ENCODE data around the gene RUNX1.

RUNX1 gene

DNA sequence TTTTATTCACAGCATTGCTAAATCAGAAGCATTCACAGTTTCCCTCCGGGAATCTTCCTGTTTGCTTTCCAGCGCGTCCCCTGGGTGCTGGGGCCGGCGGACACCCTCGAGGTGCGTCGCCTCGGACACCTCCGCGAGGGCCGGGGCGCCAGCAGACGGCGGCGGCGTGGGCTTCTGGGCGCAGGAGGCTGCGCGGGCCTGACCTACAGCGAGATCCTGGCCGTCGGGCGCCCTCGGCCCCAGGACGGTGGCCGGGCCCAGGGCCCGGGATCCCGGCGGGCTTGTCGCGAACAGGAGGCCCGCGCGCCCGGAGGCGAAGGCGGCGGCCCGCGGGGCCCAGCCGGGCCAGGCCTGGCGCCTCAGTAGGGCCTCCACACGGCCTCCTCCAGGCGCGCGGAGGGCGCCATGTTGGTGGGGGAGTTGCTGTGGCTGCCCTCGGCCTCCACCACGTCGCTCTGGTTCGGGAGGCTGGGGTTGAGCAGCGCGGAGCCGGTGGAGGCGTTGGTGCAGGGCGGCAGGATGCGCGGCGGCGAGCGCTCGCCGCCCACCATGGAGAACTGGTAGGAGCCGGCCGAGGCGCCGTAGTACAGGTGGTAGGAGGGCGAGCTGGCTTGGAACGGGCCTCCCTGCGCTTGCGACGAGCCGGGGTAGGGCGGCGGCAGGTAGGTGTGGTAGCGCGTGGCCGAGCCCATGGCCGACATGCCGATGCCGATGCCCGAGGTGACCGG is 257.2 kb downstream of the RUNX1 start:
- DNase-seq (ENCODE audit: low read depth in 2 of 2) = no peak

DNA sequence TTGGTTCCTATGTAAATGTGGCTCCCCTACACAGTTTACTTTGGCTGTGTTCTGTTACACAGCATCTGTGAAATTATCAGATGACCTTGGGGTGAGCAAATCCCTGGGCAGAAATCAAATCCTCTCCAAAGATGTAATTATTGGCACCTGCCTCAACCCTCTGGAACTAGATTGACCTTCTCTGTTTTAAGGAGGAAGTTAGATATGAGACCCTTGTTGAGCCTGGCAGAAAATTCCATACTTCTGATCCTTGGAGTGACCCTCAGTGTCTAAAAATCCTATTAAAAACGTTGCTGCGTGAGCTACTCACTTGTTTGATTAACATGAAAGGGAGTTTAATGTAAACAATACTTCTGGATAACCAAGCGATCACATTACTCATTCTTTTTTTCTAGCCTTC is 258.3 kb downstream of the RUNX1 start:
- DNase-seq (ENCODE audit: low read depth in 2 of 2) = no peak

DNA sequence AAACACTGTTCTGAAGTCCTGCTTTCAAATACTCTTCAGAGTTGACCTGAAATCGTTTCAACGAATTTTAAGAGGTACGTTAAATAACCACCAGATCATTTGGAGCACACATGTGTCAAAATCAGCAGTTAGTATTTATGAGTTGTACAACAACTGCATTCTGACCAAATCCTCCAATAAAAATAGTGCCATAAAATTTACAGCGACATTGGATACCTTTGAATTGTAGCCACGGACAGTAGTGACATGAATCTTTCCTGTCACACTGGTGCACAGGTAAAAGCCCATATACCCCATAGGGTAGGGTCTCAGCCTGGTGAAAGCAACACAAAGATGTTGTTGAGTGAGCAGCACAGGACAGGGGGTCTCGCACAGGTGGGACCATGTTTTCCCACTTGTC is 258.8 kb downstream of the RUNX1 start:
- DNase-seq (ENCODE audit: low read depth in 2 of 2) = no peak

DNA sequence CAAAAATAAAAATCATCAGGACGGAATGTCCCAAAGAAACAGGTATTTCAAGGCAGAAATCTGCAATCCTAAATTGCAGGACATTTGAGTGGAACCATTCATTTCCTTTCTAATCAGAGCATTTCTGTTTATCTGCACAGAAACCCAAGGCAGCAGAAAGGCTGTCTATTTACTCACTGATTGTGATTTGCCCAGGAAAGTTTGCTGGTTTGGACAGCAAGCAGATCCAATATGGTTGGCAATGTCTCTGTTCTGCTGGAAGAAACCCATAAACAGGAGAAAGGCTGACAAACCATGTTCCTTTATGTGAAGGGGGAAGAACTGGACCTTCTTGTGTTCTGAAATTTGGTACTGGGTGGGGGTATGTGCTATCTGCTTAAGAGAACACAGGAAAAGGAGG is 260.2 kb downstream of the RUNX1 start:
- no peak for DNase-seq (ENCODE audit: low read depth in 2 of 2)

DNA sequence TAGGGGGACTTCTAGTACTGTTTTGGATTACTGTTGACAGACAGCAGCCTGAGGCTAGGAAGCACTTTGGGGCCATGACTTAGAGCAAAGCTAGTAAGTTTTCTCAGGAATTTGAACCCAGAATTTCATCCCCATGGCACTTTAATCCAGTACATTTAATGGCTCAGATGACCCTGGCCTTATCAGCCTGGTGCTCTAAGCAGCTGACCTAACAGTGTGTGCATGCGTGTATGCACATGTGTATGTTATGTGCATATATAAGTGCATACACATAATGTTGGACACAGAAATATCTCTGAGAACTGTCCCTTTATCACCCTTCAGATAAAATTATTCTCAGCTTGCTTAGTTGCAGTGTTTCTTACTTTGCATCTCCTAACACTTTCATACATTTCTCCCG is 265.3 kb downstream of the RUNX1 start:
- DNase-seq (ENCODE audit: low read depth in 2 of 2) = no peak

DNA sequence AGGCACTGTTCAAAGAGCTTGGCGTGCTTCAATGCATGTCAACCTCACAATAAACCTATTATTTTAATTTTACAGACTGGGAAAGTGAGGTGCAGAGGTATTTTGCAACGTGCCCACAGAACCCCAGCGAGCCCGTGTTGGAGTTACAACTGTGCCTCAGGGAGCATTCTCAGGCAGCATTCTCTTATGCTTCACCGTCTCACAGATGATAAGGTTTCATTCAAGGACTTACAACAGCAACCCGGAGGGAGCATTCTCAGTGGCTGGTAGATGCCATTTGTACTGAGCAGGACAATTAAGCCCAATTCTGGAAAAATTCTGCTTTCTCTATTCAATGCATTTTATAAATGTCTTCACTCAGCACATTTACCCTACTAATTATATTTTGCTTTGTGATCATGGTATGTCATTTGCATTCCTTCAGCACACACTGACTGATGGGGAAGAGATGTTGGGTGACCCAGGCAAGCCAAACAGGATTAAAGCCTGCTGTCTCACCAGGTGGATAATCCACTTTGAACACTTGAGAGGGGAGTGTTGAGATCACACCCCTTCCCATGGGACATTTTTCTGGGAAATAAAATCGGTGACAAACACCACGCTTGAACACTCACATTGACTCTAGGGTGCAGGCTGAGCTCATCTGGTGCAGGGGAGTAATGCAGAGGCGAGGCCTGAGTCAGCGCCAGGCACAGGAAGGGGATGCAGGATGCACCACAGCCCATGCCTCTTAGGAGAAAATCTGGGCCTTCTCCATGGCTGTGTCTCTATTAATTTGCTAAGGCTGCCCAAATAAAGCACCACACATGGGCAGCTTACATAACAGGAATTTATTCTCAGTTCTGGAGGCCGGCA is 266.4 kb downstream of the RUNX1 start:
- no peak for DNase-seq (ENCODE audit: low read depth in 2 of 2)

DNA sequence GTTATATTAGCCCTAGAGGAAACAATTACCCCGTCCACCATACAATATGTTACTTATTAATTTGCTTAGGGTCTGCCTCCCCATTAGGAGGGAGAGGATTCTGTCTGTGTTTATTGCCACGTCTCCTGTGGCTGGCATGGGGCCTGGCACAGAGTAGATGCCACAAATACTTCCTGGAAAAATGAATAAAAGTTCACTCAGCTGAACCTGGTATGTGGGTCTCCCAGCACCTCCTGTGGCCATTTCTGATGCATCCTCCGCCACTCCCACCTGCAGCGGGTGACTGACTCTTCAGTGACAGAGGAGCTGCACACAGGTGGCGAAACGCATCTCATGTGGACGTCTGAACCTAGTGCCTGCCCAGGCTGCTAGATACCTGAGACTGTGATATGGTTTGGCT is 267.6 kb downstream of the RUNX1 start:
- no peak for DNase-seq (ENCODE audit: low read depth in 2 of 2)

DNA sequence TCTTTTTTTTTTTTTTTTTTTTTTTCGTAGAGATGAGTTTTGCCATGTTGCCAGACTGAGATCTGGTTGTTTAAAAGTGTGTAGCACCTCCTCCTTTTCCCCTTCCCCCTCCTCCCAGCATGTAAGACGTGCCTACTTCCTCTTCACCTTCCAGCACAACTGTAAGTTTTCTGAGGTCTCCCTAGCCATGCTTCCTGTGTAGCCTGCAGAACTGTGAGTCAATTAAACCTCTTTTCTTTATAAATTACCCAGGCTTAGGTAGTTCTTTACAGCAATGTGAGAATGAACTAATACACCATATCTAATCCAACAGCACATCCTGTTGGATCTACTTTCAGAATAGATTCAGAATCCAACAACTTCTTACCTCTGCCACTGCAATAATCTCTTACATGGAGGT is 269.2 kb downstream of the RUNX1 start:
- no peak for DNase-seq (ENCODE audit: low read depth in 2 of 2)

DNA sequence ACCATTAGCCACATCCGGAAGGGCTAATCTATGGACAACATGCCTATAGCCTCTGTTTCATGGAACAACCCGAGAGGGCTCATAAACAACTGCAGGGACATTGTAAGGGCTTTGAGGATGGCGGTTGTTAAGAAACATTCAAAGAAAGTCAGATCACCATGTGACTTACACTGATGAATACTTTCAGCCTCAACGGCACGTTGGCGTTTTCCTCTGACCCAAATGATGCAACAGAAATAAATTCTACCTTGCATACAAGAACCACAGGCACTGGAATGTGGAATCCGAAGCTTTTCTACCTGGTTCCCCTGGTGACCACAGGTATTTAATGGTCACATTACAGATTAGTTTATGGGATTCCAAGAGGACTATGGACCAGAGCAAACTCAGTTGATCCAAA is 273.3 kb downstream of the RUNX1 start:
- no peak for DNase-seq (ENCODE audit: low read depth in 2 of 2)

DNA sequence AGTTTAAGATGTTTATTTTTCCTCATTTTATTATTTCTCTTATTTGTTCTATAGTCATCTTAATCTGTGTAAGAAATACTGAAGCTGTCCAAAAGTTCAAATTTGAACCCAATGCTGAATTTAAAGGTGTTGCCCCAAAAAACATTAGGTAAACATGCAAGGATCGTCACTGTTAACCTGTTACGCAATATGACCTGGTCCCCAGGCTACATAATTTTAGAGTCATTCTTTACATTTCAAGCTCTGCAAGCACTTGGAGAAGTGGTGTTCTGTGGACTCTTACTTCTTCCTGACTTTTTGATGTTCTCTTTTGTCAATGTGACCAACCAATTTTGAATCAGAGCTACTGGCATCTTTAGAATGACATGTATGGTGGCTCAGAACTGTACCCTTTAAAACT is 274.4 kb downstream of the RUNX1 start:
- no peak for DNase-seq (ENCODE audit: low read depth in 2 of 2)

DNA sequence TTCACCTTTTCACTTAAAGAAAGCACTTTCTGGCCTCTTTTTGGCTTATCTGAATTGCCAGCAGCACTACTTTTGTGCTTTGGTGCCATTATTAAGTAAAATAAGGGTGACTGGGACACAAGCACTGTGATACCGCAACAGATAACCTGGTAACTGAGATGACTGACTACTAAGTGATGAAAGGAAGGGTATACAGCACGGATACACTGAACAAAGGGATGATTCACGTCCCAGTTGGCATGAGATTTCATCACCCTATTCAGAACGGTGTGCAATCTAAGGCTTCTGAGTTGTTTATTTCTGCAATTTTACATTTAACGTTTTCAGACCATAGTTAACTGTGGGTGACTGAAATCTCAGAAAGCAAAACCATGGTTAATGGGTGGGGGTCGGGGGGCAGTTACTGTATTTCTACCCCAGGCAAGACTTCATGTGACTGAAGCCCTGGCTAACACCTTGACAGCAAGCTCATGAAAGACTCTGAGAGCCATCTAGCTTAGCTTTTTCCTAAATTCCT is 277.5 kb downstream of the RUNX1 start:
- DNase-seq (ENCODE audit: low read depth in 2 of 2) = no peak

DNA sequence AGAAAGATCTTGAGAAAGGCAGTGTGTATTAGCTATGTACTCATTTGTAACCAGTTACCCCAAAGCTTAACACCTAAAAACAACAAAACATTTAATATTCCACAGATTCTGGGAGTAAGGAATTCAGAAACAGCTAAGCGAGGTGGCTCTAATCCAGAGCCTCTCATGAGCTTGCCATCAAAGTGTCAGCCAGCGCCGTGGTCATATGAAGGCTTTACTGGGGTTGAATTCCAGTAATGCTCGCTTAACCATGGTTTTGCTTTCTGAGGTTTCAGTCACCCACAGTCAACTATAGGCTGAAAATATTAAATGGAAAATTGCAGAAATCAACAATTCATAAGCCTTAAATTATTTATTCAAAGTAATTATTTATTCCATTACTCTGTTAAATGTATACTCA is 278.5 kb downstream of the RUNX1 start:
- no peak for DNase-seq (ENCODE audit: low read depth in 2 of 2)

DNA sequence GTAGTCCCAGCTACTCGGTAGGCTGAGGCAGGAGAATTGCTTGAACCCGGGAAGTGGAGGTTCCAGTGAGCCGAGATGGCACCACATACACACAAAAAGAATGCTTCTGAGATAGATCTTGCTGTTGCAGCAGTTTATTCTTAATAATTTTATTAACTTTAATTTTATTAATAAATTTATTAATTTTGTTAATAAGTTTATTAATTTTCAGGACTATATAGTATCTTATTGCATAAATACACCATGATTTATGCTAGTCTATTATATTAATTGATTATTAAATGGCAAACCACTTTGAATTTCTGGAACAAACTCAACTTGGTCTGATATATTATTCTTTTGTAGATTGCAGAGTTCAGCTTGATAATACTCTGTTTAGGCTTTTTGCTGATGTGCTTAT is 280.8 kb downstream of the RUNX1 start:
- no peak for DNase-seq (ENCODE audit: low read depth in 2 of 2)

DNA sequence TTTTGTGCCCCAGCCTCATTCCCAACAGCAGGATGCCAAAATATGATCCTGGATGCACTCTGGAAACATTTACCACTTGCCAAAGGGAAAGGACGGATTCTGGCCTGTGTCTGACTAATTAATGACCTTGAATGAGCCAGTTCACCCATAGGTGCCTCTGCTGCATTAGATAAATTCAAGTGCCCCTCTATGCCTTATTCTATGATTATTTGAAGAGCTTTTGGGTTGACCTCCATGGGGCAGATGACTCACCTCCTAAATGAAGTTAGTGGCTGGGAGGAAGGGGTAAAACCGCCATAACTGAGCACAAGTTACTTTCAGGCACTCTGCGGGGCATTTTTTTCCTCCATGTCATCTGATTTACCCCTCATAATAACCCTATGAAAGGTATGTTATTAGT is 282.2 kb downstream of the RUNX1 start:
- no peak for DNase-seq (ENCODE audit: low read depth in 2 of 2)

DNA sequence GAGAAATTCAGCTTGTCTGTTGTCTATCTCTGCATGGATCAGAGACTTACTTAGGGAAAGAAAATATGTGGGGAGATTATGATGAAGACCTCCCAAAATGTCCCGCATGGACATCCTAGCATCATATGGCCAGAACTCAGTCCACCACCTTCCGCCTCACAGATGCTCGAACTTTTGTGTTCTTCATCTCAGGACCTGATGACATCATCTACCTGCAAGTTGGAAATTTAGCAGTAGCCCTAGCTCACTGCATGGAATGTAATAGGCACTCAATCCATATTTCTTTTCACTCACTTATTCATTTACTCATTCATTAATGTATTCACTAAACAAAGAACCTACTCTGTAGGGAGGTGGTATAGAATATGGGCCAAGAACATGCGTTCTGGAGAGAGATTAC is 283.5 kb downstream of the RUNX1 start:
- DNase-seq (ENCODE audit: low read depth in 2 of 2) = no peak

DNA sequence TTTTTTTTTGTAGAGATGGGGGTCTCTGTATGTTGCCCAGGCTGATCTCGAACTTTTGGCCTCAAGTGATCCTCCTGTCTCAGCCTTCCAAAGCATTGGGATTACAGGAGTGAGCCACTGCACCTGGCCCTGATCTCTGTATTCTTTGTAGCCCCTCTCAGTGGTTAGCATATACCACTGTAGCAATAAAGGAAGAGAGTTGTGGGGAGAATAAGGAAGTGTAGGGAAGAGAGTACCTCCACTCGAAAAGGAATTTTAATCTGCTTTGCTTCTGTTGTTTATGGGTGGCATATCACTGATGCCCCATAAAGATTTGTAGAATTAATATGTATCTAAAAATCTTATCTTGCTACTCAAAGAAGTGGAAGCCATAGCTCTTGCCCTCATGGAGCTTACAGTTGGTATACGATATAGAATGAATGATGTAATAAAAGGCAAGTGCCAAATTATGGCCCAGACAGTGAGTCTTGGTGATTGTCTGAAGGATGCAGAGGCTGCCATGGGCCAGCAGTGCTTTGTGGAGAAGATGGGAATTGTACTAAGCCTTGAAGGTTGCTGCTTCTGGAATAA is 284.3 kb downstream of the RUNX1 start:
- no peak for DNase-seq (ENCODE audit: low read depth in 2 of 2)

DNA sequence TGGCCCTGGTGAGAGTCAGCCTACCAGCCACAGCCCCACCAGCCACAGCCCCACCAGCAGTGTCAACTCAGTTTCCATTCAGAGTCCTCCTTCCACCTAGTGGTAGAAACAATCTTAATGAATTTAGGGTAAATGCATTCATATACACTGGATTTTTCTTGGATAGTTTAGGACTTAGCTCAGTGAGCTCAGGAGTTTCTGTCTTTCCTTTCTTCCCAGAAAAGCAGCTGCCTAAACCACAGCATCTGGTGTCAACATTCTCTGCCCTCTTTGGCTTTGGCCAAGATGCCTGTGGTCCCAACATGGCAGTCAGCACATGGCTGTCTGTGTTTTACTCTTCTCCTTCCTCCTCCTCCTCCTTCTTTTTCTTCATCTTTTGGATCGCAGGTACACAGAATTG is 286.3 kb downstream of the RUNX1 start:
- no peak for DNase-seq (ENCODE audit: low read depth in 2 of 2)

DNA sequence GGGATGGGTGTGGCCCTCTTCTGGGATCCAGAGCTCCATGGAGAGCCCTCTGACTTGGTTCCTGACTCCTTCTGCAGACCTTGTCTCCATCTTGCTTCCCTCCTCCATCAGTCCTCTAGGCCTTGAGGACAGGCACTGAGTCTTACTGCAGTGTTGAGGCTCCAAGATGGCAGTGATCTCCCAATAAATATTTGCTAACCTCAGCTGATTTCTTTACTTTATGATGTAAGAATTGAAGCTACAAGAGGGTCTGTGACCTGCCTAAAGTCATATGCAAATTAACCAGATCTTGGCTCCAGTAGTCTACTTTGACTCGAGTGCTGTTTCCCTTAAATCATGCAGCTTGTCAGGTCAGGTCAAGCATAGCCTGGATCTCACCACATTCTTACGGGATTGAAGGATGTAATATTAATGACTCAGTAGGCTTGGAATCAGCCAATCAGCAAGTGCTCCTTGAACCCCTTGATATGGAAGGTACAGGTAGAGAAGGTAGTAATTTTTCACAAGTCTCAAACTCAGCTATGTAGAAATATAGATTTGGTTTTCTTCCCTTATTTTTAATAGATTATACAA is 287.3 kb downstream of the RUNX1 start:
- DNase-seq (ENCODE audit: low read depth in 2 of 2) = no peak

DNA sequence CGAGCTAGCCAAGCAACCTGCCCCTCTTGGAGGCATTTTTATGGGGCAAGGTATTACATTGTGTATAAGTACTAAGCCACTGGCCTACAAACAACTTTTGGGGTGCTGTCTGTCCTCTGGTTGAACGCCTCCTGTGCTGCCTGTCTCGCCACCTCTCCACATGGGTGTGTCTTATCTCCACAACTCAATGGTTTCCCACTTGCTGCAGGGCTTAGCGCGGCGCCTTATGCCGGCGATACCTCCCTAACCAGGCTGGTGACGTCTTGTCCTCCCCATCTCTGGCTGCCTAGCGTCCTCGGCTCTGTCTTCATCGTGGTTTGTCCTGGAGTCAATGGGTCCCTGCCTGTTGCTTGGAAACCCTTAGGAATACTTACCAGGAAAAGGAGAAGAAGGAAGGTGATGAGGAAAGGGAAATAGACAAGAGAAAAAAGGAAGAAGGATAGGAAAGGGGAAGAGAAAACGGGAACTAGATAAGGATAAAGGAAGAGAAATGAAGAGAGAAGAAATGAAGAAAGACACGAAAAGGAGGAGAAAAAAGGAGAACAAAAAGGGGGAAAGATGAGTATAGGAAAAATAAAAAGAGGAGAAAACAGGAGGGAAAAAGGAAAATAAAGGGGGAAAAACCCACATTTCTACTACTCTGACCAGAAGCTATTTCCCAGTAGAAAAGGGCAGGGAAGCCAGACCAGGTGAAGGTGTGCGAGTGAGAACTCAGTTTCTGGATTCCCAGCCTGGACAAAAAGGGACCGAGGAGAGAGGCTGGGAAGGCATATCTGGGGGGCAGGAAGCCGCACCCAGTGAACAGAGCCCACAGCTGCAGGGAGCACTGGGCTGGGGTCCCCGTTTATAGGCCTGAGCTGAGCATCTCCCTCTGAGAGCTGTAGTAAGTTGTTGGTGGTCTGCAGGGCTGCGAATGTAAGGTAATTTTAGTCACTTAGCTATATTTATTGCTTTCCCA is 294.1 kb downstream of the RUNX1 start:
- no peak for DNase-seq (ENCODE audit: low read depth in 2 of 2)

DNA sequence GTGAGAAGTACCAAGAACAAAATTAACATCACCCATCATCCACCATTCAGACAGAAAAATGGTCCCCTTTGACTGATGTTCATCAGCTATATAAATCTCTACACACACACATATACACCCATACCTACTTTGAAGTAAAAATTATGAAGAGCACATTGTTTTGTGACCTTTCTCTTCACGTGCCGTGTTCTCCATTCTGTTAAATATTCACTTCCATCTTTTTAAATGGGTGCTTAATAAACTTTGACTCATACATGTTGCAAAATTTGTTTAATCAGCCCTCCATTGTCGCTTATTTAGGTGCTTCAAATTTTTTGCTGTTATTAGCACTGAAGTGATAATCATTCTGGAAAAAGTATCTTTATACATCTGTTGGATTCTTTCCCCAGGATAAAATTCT is 300.2 kb downstream of the RUNX1 start:
- DNase-seq (ENCODE audit: low read depth in 2 of 2) = no peak

DNA sequence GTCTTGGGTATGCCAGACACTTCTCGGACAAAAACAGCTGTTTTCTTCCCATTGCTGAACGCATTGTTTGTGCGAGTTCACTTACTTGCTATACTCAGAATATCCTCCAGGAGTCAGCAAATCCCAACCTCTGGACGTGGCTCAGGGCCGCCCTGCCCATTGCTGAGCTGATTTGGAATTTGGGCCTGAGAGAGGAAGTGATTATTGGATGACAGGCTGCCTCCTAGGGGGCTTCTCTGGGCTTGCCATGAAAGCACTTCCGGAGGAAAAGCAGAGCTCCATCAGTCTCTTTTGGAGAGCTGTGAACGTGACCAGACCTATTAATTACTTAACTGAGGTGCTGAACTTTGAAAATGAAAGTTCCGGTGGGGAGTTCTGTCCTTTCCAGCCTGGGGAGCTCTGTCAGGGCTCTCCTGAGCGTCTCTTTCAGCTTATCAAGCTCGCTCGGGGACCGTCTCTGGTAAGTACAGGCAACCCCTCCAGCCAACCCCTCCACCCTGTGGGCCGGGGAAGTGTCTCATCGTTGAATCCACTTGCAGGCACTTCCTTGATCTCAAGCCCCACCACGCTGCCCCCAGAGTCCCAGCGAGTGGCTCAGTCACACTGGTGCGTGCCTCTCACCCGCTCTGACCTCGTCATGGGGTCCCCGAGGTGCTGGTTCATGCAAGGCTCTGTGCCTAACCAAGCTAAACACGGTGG is 303.4 kb downstream of the RUNX1 start:
- DNase-seq (ENCODE audit: low read depth in 2 of 2) = peak; percentile 24 to 45

Data from stimulated activated CD4-positive, alpha-beta T cell treated with anti-CD3 and anti-CD28 coated beads, Interleukin-12 subunit alpha, Interleukin-12 subunit beta, amount 100 ng/mL, for 24 hours (primary cell).